RWPE2 (cell line): ENCODE results near the gene MYO3B.

Source experiments
- ATAC-seq: fragments of 200-7000 bp; cut with Tn5 transposase; 3 replicates; pipeline ENCODE4 v1.9.1; 2021; ENCODE audit warnings: low read depth
- DNase-seq: peaks from one replicate; pipeline ENCODE4 v3.0.0-alpha.2; 2020; ENCODE audit warnings: low spot score
- H3K27ac ChIP-seq: fragments of 450-650 bp; 2 replicates; pipeline ENCODE4 v1.5.1; 2017; ENCODE audit warnings: mild to moderate bottlenecking; ENCODE audit not compliant: poor library complexity, severe bottlenecking
- H3K27me3 ChIP-seq: fragments of 250-450 bp; sonication (Bioruptor Pico); 2 replicates; pipeline ENCODE4 v1.5.1; 2021; ENCODE audit warnings: mild to moderate bottlenecking, moderate library complexity; ENCODE audit not compliant: insufficient read depth, poor library complexity, severe bottlenecking
- H3K36me3 ChIP-seq: fragments of 250-450 bp; sonication (Bioruptor Pico); 2 replicates; pipeline ENCODE4 v1.5.1; 2020; ENCODE audit warnings: low read depth, mild to moderate bottlenecking, moderate library complexity
- H3K4me1 ChIP-seq: fragments of 250-450 bp; sonication (Bioruptor Pico); 2 replicates; pipeline ENCODE4 v1.5.1; 2021; ENCODE audit warnings: mild to moderate bottlenecking, moderate library complexity; ENCODE audit not compliant: insufficient read depth, poor library complexity, severe bottlenecking
- H3K4me3 ChIP-seq: fragments of 250-450 bp; sonication (Bioruptor Pico); 2 replicates; pipeline ENCODE4 v1.5.1; 2021; ENCODE audit warnings: mild to moderate bottlenecking, moderate library complexity; ENCODE audit not compliant: severe bottlenecking
- H3K9me3 ChIP-seq: fragments of 250-450 bp; sonication (Bioruptor Pico); 2 replicates; pipeline ENCODE4 v1.5.1; 2021; ENCODE audit warnings: mild to moderate bottlenecking, moderate library complexity; ENCODE audit not compliant: severe bottlenecking
- TF ChIP-seq, protein P1 (sequence below): fragments of 450-650 bp; IDR thresholded peaks from one replicate; pipeline ENCODE4 v1.5.1; 2017; ENCODE audit warnings: mild to moderate bottlenecking, moderate library complexity; ENCODE audit not compliant: poor library complexity, severe bottlenecking

MYO3B gene

DNA sequence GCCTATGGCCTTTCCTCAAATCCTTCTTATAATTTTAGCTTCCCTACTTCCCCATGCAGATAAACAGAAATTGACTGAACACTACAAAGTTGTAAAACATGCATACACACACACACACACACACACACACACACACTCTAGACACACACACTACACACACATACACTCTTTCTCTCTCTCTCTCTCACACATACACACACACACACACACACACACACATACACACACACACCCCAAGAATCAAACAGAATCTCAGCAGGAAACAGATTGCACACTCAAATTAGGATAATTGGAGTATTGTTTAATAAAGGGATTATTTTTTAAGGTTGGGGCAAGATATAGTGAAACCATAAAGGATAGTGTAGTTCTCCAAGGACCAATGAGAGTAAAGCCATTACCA, 385.0 kb downstream of the MYO3B start:
- ATAC-seq (no peak), DNase-seq (no peak)
- no peaks in the 10 kb centered on the region for H3K4me1 ChIP-seq
- H3K36me3 ChIP-seq = no peaks in the 10 kb centered on the region
- H3K9me3 ChIP-seq = no peaks in the 10 kb centered on the region
- no peaks in the 10 kb centered on the region for H3K27me3 ChIP-seq
- H3K27ac ChIP-seq = no peak overlapping the region
- no peak overlapping the region for H3K4me3 ChIP-seq
- TF ChIP-seq, protein P1, sequence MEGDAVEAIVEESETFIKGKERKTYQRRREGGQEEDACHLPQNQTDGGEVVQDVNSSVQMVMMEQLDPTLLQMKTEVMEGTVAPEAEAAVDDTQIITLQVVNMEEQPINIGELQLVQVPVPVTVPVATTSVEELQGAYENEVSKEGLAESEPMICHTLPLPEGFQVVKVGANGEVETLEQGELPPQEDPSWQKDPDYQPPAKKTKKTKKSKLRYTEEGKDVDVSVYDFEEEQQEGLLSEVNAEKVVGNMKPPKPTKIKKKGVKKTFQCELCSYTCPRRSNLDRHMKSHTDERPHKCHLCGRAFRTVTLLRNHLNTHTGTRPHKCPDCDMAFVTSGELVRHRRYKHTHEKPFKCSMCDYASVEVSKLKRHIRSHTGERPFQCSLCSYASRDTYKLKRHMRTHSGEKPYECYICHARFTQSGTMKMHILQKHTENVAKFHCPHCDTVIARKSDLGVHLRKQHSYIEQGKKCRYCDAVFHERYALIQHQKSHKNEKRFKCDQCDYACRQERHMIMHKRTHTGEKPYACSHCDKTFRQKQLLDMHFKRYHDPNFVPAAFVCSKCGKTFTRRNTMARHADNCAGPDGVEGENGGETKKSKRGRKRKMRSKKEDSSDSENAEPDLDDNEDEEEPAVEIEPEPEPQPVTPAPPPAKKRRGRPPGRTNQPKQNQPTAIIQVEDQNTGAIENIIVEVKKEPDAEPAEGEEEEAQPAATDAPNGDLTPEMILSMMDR = no peak

DNA sequence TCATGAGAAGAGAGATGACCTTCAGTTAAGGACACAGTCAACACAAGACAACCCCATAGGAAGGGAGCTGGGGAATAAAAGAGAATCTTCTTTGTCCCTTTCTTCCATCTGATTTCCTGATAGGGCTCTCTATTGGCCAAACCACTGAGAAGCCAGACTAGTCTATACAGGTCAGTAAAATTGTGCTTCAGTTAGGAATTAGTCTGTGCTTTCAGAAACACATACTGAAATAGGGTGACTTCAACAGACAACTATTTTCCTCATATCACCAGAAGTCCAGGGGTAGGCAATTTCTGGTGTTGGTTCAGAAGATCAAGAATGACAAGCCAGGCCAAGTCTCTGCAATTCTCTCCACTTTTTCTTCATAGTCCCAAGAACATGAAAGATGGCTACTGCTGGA, 385.5 kb downstream of the MYO3B start:
- Histone ChIP-seq H3K27ac (no peak overlapping the region), H3K27me3 (no peaks in the 10 kb centered on the region), H3K9me3 (no peaks in the 10 kb centered on the region), H3K4me3 (no peak overlapping the region), H3K4me1 (no peaks in the 10 kb centered on the region), H3K36me3 (no peaks in the 10 kb centered on the region)
- DNase-seq (no peak), ATAC-seq (no peak)
- TF ChIP-seq, protein P1 = no peak

DNA sequence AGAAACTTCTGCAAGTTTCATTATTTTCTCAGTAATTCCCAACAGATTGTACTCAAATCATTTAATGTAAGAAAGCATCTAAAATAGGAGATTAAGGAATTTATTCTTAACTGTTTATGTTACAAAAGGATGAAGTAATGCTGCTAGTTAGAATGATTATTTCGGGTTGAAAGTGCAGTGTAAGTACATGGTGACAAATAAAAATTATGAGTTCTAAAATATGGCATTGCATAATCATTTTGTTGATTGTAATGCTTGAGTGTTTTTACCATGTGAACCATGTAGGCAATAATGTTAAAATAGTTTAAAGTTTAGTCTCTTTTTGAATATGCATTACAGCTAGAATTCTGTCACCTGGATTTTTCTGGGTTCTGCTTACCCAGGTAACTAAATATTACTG, 388.2 kb downstream of the MYO3B start:
- TF ChIP-seq, protein P1 = no peak
- Histone ChIP-seq H3K27me3 (no peaks in the 10 kb centered on the region), H3K4me3 (no peak overlapping the region), H3K9me3 (no peaks in the 10 kb centered on the region), H3K27ac (no peak overlapping the region), H3K4me1 (no peaks in the 10 kb centered on the region), H3K36me3 (no peaks in the 10 kb centered on the region)
- no peak for ATAC-seq
- no peak for DNase-seq

DNA sequence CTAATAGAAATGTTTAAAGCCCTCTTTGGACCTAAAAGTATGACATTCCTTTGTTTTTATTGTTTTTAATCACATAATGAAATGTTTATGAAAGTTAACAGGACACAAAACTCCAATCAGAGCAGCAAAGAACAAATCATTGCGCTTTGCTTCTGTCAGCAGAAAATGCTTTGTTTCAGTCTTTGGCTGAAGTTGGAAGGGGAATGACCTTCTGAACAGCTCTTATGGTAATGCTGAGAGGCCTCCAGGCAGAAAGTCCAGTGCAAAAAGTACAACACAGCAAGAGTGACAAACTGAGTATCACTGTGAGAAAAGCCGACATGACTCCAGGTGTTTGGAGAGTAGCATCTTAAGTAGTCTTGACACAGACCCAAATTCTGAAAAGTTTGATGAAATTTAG, 389.5 kb downstream of the MYO3B start:
- ATAC-seq (no peak), DNase-seq (no peak)
- Histone ChIP-seq H3K4me1 (no peaks in the 10 kb centered on the region), H3K27me3 (no peaks in the 10 kb centered on the region), H3K36me3 (no peaks in the 10 kb centered on the region), H3K27ac (no peak overlapping the region), H3K9me3 (no peaks in the 10 kb centered on the region), H3K4me3 (no peak overlapping the region)
- TF ChIP-seq, protein P1 = no peak

DNA sequence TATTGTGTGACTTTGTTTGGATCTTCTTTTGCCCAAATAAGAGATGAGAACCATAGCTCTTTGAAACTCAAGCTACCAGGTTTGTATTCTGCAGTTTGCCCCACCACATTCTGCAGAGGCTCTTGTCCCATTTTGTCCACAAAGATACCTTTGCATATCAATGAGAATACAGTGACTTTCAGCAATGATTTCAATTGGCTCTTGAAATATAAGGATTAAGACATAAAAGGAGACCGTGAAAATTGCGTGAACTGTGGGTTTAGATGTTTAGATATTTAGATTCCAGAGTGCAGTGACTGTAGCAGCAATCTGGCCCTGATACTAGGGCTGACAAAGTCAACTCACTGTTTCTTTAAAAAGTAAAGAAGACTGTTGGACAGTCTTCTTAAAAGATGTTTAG, 390.6 kb downstream of the MYO3B start:
- Histone ChIP-seq H3K4me1 (no peaks in the 10 kb centered on the region), H3K27ac (no peak overlapping the region), H3K4me3 (no peak overlapping the region), H3K9me3 (no peaks in the 10 kb centered on the region), H3K27me3 (peaks cover 3% of the 10 kb centered on the region), H3K36me3 (no peaks in the 10 kb centered on the region)
- TF ChIP-seq, protein P1 = no peak
- ATAC-seq (no peak), DNase-seq (no peak)
